GM13977 (cell line): ENCODE data around the gene AGPAT3.

ENCODE experiments used
- DNase-seq: peaks from one replicate; pipeline ENCODE4 v3.0.0; 2012; ENCODE audit warnings: low spot score
- CTCF ChIP-seq: IDR thresholded peaks from 2 replicates; pipeline ENCODE4 v1.5.1; 2012; ENCODE audit warnings: mild to moderate bottlenecking, control low read depth; ENCODE audit not compliant: insufficient read depth; ENCODE audit errors: extremely low read depth, missing control alignments
- in situ Hi-C: fragments of 300-500 bp; cut with MboI; formaldehyde crosslinking; loops from one replicate; pipeline ENCODE4 v1.12.0; 2022; ENCODE audit warnings: low sequenced_read_pairs, low pct_unique_long_range_greater_than_20kb, mixed read lengths, inconsistent platforms; ENCODE audit not compliant: unreplicated experiment

Gene AGPAT3

DNA sequence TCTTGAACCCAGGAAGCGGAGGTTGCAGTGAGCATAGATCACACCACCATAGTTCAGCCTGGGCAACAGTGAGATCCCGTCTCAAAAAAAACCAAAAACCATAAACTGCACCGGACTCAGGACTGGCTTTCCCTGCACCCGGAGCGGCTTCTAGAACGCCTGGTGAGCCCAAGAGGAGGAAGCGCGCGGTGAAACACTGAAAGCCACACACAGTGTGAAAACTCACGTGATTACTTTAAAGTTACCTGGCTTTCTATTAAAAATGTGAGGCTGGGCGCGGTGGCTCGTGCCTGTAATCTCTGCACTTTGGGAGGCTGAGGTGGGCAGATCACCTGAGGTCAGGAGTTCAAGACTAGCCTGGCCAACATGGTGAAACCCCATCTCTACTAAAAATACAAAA, 140.0 kb downstream of the AGPAT3 start:
- DNase-seq, result no peak
- TF ChIP-seq CTCF, result no peak
- in situ Hi-C loops, result no loop called here

- in situ Hi-C loops, result no loop called here
- DNase-seq, result no peak
- no peak for TF ChIP-seq CTCF
Measured at GRCh38 chr21:44005593-44005992, 140.6 kb downstream of the AGPAT3 start.

- DNase-seq, result no peak
- TF ChIP-seq CTCF, result no peak
- in situ Hi-C loops, result no loop called here
Measured at GRCh38 chr21:44006017-44006619, 141.1 kb downstream of the AGPAT3 start.

DNA sequence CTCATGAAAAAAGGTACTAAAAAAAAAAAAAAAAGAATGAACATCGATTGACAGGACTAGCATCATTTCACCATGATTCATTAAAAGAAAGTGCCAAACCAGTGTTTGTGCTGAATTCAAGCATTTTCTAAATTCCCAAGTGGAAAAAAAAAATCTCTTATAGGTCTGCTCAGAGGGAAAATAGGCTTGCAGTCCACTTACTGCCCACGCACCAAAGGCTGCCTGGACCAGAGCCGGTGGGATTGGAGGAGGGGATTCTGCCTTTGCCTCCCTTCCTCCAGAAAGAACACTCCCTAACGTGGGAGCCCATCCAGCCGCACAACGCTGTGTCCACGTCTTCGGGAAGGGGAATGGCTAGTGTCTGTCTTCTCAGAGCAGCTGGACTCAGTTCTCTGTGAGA, 141.6 kb downstream of the AGPAT3 start:
- TF ChIP-seq CTCF, result no peak
- DNase-seq, result no peak
- in situ Hi-C loops, result no loop called here

DNA sequence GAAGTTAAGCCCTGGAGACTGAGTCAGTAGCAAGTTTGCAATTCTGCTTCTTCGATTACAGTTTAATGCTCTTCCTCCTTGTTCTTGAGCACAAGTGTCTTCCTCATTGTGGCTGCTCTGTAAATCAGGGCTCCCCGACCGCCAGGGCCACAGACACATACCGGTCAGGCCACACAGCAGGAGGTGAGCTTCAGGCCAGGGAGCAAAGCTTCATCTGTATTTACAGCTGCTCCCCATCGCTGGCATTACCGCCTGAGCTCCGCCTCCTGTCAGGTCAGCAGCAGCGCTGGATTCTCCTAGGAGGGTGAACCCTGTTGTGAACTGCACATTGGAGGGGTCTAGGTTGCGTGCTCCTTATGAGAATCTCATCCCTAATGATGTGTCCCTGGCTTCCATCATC, 145.4 kb downstream of the AGPAT3 start:
- DNase-seq, result no peak
- no peak for TF ChIP-seq CTCF
- in situ Hi-C loops, result no loop called here

DNA sequence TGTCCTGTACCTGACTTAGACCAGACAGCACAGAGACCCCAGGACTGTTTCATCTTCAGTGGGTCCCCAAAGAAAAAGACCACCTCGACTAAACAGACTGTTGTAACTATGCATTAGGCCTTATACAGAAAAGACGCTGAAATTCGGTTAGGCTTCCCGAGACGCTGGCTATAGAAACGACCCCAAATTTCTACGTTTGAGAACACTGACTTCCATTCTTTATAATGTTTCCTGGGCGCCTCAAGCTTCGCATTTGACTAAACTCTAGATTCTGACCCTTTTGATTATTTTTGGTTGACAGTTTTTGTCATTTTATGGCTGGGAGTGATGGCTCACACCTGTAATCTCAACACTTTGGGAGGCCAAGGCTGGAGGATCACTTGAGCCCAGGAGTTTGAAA, 146.1 kb downstream of the AGPAT3 start:
- no peak for TF ChIP-seq CTCF
- in situ Hi-C loops, result no loop called here
- no peak for DNase-seq
